AG09309 (cell line): ENCODE data around the gene PAIP1.
"Not testable (repeated sequence)": the region's sequence is repeated elsewhere in the genome, so short reads cannot be mapped to it uniquely, and the experiment has no call there.

Experiments used
- DNase-seq: peaks from one replicate; pipeline ENCODE4 v3.0.0-alpha.2; 2010; ENCODE audit warnings: low read depth
- H3K4me3 ChIP-seq: 2 replicates; pipeline ENCODE4 v1.5.1; 2011; ENCODE audit warnings: mild to moderate bottlenecking, low read depth, low read length, moderate library complexity; ENCODE audit not compliant: control insufficient read depth
- TF ChIP-seq, protein P1 (sequence below): IDR thresholded peaks from 2 replicates; pipeline ENCODE4 v1.5.1; 2011; ENCODE audit warnings: mild to moderate bottlenecking, low read depth, low read length, inconsistent platforms; ENCODE audit not compliant: insufficient read depth, control insufficient read depth; ENCODE audit errors: missing control alignments

Gene PAIP1

DNA sequence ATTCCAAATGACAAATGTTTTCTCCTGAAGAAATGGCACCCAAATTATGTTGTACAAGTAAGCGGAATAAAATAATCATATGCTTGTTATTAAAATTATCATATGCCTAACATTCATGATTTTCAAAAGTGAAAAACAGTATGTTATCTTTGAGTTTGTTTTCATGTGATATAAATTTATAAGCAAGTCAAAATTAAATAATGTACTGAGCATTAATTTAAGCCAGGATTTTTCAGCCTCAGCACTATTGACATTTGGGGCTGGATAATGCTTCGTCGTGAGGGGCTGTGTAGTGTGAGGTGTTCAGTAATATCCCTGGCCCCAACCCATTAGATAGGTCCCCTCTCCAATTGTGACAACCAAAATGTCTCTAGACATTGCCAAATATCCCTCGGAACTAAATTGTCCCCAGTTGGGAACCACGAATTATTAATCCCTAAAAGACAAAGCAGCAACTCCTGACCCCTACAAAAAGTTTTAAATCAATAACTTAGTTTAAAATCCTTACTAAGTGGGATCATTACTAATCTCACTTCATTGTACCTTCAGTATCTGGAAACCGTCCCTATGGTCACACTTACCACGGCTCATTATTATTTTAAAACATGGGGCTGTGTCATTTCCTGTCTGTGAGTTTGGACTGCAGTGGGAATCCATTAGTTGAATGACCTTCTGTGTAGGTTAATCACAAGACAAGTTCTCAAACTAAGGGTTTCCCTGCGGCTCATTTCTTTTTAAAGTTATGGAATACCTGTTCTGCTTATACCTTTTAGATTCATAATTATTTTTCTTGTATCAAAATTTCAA lies 44.8 kb upstream of the PAIP1 start:
- TF ChIP-seq, protein P1, sequence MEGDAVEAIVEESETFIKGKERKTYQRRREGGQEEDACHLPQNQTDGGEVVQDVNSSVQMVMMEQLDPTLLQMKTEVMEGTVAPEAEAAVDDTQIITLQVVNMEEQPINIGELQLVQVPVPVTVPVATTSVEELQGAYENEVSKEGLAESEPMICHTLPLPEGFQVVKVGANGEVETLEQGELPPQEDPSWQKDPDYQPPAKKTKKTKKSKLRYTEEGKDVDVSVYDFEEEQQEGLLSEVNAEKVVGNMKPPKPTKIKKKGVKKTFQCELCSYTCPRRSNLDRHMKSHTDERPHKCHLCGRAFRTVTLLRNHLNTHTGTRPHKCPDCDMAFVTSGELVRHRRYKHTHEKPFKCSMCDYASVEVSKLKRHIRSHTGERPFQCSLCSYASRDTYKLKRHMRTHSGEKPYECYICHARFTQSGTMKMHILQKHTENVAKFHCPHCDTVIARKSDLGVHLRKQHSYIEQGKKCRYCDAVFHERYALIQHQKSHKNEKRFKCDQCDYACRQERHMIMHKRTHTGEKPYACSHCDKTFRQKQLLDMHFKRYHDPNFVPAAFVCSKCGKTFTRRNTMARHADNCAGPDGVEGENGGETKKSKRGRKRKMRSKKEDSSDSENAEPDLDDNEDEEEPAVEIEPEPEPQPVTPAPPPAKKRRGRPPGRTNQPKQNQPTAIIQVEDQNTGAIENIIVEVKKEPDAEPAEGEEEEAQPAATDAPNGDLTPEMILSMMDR, result no peak
- peak overlapping the region; percentile 83 for H3K4me3 ChIP-seq
- no peak for DNase-seq

DNA sequence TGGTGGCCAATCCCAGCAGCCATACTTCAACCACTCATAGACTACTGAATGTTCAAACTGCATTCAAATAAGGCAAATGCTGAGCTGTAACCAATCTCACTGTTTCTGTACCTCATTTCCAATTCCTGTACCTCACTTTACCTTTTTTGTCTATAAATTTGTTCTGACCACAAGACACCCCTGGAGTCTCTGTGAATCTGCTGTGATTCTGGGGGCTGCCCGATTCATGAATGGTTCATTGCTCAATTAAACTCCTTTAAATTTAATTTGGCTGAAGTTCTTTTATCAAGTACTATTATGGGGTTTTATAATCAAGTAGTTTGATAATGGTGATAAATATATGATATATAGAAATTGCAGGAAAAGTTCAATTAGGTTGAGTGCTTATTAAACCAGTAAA lies 42.0 kb upstream of the PAIP1 start:
- DNase-seq, H3K4me3 ChIP-seq: not testable (repeated sequence)

- TF ChIP-seq, protein P1, result no peak
- DNase-seq, result no peak
- H3K4me3 ChIP-seq, result no peak overlapping the region
Observed at GRCh38 chr5:43592363-43592762, 35.5 kb upstream of the PAIP1 start.

DNA sequence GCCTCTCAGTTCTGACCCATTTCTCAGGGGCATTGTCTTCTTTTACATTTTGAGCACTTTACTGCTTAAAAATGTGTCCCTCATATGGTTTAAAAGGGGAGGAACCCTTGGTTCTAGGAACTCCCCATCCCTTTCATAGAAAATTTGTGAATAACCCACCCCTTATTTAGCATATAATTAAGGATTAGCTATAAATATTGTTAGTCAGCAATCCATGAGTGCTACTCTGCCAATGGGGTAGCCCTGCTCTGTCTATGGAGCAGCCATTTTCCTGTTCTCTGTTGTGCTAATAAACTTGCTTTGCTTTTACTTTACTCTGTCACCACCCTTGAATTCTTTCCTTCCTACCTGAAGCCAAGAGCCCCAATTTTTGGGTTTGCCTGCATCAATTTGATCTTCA lies 33.8 kb upstream of the PAIP1 start:
- DNase-seq, result no peak
- H3K4me3 ChIP-seq, result no peak overlapping the region
- TF ChIP-seq, protein P1, result no peak

DNA sequence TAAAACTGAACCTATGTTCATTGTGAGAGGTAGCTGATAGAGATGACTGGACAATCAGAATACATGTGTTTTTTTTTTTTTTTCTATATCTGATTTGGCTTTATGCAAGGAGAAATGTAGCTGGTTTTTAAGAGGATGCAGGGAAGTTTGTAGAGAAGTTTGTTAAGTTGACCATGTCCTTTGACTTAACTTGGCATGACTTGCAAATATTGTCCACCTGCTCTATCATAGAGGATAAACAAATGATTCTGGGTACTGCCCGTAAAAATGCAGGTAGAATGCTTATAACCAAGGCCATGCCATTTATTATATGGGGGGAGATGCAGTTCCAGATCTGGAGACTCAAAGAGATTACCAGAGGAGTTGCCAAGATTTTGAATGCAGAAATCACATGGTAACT lies 32.4 kb upstream of the PAIP1 start:
- TF ChIP-seq, protein P1, result no peak
- H3K4me3 ChIP-seq, result no peak overlapping the region
- no peak for DNase-seq

GRCh38 chr5:43588842-43589241 lies 32.0 kb upstream of the PAIP1 start:
- TF ChIP-seq, protein P1, result no peak
- DNase-seq, result no peak
- no peak overlapping the region for H3K4me3 ChIP-seq

- TF ChIP-seq, protein P1, result no peak
- no peak overlapping the region for H3K4me3 ChIP-seq
- DNase-seq, result no peak
Observed at GRCh38 chr5:43584166-43584699, 27.4 kb upstream of the PAIP1 start.
